ENCODE measurements around the gene FHL2. TPM values are rescaled to one million over a fixed set of nuclear protein-coding genes. Genes with fewer than 3 reads are reported as not detected.

FHL2 gene
- total and polyA plus RNA-seq, 12 donors = 41.2 to 213 (median 103) TPM

DNA sequence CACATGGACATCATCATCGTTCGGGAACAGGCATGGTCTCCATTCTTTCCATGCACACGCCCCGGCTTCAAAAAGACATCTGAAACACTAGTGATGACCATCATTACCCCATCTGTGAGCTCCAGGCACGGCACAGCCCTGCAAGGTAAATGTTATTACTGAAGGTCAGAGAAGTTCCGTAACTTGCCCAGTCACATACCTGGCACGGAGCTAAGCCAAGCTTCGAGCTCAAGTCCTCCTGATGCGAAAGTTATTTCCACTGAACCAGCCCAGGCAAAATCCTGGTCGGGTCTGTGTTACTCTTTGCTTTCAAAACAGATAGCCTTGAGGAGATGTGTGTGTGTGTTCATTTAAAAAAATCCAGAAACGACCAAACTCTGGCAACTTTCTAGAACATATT is 22.8 kb downstream of the FHL2 start:
- H3K4me3 ChIP-seq = no peak overlapping the region
- no peaks in the 10 kb centered on the region for H3K27me3 ChIP-seq
- peaks cover 18 to 62% of the 10 kb centered on the region in 2 donors for H3K4me1 ChIP-seq (replicated peaks in 1 of 2)
- TF ChIP-seq, protein P1, sequence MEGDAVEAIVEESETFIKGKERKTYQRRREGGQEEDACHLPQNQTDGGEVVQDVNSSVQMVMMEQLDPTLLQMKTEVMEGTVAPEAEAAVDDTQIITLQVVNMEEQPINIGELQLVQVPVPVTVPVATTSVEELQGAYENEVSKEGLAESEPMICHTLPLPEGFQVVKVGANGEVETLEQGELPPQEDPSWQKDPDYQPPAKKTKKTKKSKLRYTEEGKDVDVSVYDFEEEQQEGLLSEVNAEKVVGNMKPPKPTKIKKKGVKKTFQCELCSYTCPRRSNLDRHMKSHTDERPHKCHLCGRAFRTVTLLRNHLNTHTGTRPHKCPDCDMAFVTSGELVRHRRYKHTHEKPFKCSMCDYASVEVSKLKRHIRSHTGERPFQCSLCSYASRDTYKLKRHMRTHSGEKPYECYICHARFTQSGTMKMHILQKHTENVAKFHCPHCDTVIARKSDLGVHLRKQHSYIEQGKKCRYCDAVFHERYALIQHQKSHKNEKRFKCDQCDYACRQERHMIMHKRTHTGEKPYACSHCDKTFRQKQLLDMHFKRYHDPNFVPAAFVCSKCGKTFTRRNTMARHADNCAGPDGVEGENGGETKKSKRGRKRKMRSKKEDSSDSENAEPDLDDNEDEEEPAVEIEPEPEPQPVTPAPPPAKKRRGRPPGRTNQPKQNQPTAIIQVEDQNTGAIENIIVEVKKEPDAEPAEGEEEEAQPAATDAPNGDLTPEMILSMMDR (IDR thresholded peaks at IDR 0.05) = no peak
- no peak for TF ChIP-seq POLR2A (IDR thresholded peaks at IDR 0.05)
- peaks cover 0 to 31% of the 10 kb centered on the region in 2 donors for H3K36me3 ChIP-seq (replicated peaks in 1 of 2)
- DNase-seq = peak in 1 of 7 donors; percentile 54
- no peaks in the 10 kb centered on the region for H3K9me3 ChIP-seq (replicated peaks in 1 of 3)
- 74 to 82% (median 80%) methylated on average over 11 of the region's 11 CpGs for WGBS, 4 donors
- intact Hi-C loops (cut with DNase I) = no loop called here
- peak overlapping the region in 3 of 5 donors; percentile 48 to 94 (median 60) for H3K27ac ChIP-seq

DNA sequence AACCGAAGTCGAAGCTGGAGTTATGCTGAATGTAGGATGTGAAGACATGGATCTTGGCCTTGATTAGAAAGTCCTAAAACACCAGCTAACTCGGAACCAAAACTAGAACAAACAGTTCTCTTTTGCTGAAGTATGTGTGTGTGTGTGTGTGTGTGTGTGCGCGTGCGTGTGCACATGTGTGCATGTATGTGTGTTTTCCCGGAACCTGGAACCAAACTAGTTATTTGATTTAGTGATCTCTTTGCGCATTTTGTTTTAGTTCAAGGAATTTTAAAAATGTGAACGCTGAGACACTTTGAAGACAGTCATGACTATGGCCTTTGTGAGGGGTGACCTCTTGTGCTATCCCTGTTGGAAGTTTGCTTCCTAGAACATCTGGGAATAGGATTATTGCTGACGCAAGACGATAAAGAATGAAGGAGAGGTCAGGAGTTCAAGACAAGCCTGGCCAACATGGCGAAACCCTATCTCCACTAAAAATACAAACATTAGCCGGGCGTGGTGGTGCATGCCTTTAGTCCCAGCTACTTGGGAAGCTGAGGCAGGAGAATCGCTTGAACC is 23.8 kb downstream of the FHL2 start:
- no peaks in the 10 kb centered on the region for H3K27me3 ChIP-seq

DNA sequence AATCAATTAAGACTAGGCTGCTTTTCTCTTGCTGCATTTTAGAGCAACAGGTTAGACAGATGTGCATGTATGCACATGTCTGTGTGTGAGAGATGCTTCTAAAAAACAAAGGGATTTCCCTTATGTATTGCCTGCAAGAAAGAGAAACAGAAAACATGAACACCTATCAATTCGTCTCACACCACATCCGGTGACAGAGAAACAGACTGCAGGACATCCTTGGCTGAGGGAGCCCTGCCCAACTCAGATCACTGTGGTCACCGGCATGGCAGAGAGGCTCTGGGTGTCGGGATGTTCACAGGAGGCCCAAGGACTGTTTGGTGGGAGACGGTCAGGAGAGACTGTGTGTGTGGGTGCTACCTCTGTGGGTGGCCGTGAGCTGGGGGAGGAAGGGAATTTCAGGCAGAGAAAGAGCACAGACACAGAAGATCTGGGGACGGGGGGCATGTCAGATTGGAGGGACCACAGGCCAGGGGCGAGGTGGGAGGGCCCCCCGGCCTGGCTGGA is 24.9 kb downstream of the FHL2 start:
- Histone ChIP-seq H3K27me3 (no peaks in the 10 kb centered on the region), H3K36me3 (replicated peaks in 1 of 2) (peaks cover 0 to 37% of the 10 kb centered on the region in 2 donors), H3K9me3 (replicated peaks in 1 of 3) (no peaks in the 10 kb centered on the region), H3K4me1 (replicated peaks in 1 of 2) (peaks cover 13 to 45% of the 10 kb centered on the region in 2 donors), H3K4me3 (no peak overlapping the region), H3K27ac (peak overlapping the region in 4 of 5 donors; percentile 46 to 94 (median 80))
- 71 to 83% (median 78%) methylated on average over 9 of the region's 9 CpGs for WGBS, 4 donors
- peak in 1 of 7 donors; percentile 48 for DNase-seq
- TF ChIP-seq POLR2A (IDR thresholded peaks at IDR 0.05) = no peak
- TF ChIP-seq, protein P1 (IDR thresholded peaks at IDR 0.05) = no peak
- intact Hi-C loops (cut with DNase I) = loop anchor here (5.0 kb wide), 2 partner anchors 143 to 148 kb away; no protein-coding TSS in a partner anchor

More for the DNA sequence above, 23.8 kb downstream of the FHL2 start:
- TF ChIP-seq, protein P1 (IDR thresholded peaks at IDR 0.05) = no peak
- TF ChIP-seq POLR2A (IDR thresholded peaks at IDR 0.05) = no peak
- Histone ChIP-seq H3K27ac (peak overlapping the region in 4 of 5 donors; percentile 46 to 94 (median 80)), H3K4me1 (replicated peaks in 1 of 2) (peaks cover 18 to 54% of the 10 kb centered on the region in 2 donors), H3K4me3 (no peak overlapping the region), H3K36me3 (replicated peaks in 1 of 2) (peaks cover 0 to 38% of the 10 kb centered on the region in 2 donors), H3K9me3 (replicated peaks in 1 of 3) (no peaks in the 10 kb centered on the region)
- intact Hi-C loops (cut with DNase I) = no loop called here
- 63 to 73% (median 70%) methylated on average over 15 of the region's 15 CpGs for WGBS, 4 donors
- peak in 2 of 7 donors; percentile 37 to 66 for DNase-seq

DNA sequence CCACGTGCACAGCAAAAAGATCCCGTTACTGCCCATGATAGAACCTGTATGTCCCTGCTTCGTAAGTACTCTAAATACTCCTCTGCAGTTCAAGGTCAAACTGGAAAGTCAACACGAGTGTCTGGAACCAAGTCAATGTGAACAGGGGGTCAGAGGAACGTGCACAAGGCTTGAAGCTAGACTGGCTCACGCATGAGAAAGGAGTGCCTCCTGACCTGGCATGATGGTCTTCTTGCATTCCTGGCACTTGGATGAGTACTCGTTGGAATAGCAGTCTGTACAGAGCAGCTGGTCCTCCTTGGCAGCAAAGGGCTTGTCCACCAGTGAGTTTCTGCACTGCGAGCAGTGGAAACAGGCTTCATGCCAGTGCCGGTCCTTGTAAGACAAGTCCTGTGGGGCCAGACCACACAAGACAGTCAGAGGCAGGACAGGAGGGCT is 25.5 kb downstream of the FHL2 start:
- H3K36me3 ChIP-seq (replicated peaks in 1 of 2) = peaks cover 0 to 40% of the 10 kb centered on the region in 2 donors
- intact Hi-C loops (cut with DNase I) = loop anchor here (5.0 kb wide), 2 partner anchors 144 to 149 kb away; no protein-coding TSS in a partner anchor
- TF ChIP-seq POLR2A (IDR thresholded peaks at IDR 0.05) = no peak
- TF ChIP-seq, protein P1 (IDR thresholded peaks at IDR 0.05) = no peak
- no peaks in the 10 kb centered on the region for H3K27me3 ChIP-seq
- DNase-seq = peak in 6 of 7 donors; percentile 49 to 77 (median 60)
- 41 to 51% (median 48%) methylated on average over 7 to 9 of the region's 9 CpGs for WGBS, 4 donors
- peak overlapping the region in 4 of 5 donors; percentile 46 to 94 (median 80) for H3K27ac ChIP-seq
- H3K4me3 ChIP-seq = no peak overlapping the region
- H3K9me3 ChIP-seq (replicated peaks in 1 of 3) = no peaks in the 10 kb centered on the region
- peaks cover 13 to 39% of the 10 kb centered on the region in 2 donors for H3K4me1 ChIP-seq (replicated peaks in 1 of 2)

Data from adrenal gland (tissue), 12 donors.